Brain pericyte (primary cell): ENCODE measurements around the gene CLCN7.
A peak's percentile ranks its signal among the peaks of the same experiment; 100 is the strongest.

Experiments
- DNase-seq: peaks from one replicate; pipeline ENCODE4 v3.0.0-alpha.2; 2012; ENCODE audit warnings: low read depth, low spot score

The CLCN7 gene, protein sequence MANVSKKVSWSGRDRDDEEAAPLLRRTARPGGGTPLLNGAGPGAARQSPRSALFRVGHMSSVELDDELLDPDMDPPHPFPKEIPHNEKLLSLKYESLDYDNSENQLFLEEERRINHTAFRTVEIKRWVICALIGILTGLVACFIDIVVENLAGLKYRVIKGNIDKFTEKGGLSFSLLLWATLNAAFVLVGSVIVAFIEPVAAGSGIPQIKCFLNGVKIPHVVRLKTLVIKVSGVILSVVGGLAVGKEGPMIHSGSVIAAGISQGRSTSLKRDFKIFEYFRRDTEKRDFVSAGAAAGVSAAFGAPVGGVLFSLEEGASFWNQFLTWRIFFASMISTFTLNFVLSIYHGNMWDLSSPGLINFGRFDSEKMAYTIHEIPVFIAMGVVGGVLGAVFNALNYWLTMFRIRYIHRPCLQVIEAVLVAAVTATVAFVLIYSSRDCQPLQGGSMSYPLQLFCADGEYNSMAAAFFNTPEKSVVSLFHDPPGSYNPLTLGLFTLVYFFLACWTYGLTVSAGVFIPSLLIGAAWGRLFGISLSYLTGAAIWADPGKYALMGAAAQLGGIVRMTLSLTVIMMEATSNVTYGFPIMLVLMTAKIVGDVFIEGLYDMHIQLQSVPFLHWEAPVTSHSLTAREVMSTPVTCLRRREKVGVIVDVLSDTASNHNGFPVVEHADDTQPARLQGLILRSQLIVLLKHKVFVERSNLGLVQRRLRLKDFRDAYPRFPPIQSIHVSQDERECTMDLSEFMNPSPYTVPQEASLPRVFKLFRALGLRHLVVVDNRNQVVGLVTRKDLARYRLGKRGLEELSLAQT

DNA sequence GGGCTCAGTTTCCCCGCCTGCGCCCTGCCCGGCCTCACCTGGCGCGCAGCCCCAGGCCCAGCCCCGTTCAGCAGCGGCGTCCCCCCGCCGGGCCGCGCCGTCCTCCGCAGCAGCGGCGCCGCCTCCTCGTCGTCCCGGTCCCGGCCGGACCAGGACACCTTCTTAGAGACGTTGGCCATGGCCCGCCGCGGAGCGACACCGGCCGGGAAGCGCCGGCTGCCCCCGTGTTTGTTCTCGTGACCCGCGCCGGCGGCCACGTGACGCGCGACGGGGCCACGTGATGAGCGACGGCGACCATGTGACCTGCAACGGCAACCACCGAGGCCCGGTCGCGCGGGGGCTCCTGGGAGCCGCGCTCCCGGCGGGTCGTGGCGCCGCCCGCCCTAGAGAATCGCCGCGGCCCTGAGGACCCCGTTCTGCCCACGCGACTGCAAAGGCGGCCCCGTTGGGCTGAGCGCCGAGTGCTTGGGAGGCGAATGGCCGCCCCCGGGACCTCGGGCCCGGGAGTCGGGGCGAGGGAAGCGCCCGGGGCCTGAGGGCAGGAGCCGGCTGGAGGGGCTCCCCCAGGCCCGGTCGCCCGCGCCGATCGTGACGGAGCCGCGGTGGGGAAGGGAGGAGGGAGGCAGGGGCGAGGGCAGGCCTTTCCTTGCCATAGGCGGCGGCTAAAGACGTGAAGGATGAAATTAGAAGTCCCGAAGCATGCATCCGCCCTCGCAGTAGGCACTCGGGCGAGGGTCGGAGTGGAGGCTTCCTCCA lies at the start of gene CLCN7:
CLCN7 (minus strand) TSS at position 233 of the 756 bp plus-strand sequence; CDS start at position 179, 54 bp downstream.
- DNase-seq: peak; percentile 37

DNA sequence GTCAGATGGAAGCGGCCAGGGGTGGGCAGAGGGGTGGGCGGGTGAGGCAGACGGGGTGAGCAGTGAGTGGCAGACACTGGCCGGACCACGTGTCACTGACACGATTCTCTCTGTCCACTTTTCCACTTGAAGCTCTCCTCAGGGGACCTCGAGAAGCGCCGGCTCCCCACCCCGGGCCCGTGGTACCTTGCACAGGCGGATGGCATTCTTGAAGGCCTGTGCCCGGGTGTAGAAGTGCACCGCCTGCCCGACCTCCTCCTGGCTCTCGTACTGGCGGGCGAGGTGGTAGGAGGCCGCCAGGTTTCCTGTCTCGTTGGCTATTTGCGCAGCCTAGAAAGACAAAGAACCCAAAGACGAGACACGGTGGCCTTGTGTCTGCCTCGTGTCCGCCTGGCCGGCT lies 49.5 kb upstream of the CLCN7 start:
- no peak for DNase-seq

DNA sequence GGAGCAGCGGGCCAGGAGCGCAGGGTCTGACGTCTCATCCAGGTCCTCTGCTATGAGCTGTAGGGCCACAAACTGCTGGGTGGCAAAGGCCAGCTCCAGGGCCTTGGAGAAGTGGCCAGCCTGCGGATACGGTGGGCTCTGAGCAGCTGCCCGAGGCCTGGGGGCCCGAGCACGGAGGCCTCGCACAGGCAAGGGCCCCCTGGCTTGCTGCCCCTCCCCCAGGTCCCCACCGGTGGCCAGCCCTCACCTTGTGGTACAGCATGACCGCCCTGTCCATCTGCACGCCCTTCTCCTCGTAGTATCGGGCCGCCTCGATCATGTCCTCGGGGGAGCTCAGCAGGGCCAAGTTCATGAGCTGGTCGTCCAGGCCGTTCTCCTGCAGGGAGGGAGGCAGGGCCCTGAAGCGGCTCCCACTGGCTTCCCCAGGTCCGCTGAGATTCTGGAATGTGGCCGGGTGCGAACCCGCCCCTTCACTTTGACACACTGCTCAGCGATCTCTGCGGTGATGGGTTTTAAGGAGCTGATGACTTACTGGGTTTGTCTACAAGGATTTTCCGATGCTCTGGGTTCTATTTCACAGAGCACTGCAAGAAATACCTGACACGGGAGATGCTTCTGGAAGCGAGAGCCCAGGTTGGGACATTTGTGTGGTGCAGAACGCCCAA lies 48.9 kb upstream of the CLCN7 start:
- no peak for DNase-seq

DNA sequence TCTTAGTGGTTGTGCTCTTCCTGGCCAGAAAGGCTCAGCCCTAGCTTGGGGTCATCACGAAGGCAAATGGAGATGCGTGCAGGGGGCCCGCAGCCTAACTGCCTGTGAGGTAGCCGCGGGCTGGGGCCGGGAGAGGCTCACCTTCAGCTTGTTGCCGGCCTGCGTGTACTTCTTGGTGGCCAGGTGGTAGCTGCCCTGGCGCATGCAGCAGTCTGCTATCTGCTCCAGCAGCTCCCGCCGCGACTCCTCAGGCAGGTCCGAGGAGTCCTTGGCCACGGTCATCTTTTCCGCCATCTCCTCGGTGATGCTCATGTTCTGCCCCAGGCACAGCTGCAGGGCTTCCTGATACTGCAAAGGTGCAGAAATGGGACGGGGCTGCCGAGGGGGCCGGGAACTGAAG lies 45.6 kb upstream of the CLCN7 start:
- no peak for DNase-seq

DNA sequence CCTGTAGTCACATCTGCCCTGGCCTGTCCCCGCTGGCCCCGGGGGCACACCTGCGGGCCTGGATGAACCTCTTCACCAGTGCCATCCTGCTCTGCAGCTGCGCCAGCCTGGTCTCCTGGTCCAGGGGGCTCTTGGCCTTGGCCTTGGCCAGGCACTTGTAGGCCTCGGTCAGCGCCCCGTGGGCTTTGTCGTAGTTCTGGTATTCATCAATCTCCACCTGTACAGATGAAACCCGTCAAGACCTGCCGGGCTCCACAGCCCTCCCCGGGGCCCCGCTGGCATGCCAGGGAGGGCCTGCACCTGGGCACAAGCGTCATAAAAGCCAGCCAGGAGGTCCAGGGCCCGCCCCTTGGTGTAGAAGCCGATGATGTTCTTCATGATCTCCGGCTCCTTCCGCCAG lies 45.0 kb upstream of the CLCN7 start:
- no peak for DNase-seq

DNA sequence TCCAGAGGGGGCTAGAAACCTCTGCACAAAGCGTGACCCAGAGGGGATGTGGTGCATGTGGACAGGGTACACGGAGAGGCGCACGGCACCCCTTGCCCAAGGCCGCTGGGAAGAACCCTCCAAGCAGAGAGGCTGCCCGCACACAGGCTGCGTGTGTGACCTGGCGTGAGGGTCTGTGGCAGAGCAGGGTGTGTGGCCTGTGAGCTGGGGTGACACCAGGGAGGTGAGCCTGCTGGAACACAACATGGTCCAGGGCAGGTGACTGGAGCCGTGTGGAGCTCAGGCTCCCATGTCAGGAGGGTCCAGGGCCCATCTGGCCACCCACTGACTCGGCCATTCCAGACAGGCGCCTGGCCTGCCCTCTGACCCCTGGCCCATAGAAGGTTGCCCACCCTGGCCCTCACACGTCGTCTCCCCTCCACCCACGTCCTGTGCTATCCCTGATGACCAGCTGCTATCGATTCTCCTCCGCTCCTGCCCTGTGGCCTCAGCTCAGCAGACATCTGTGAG lies 43.9 kb upstream of the CLCN7 start:
- DNase-seq: no peak

DNA sequence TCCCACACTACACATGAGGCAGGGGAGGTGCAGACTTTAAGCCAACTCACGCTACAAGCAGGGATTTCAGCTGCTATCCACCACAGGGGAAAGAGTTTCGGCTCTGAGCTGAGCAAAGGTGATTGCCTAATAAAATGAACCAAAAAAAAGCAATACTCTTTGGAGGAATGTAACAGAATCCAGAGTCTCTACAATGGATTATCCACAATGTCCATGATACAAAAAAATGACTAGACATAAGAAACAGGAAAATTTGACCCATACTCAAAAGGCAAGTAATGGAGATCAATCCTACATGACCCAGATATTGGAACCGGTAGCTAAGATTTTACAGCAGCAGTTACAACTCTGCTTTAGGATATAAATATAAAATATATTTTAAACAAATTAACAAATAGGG lies 39.7 kb upstream of the CLCN7 start:
- DNase-seq: no peak

DNA sequence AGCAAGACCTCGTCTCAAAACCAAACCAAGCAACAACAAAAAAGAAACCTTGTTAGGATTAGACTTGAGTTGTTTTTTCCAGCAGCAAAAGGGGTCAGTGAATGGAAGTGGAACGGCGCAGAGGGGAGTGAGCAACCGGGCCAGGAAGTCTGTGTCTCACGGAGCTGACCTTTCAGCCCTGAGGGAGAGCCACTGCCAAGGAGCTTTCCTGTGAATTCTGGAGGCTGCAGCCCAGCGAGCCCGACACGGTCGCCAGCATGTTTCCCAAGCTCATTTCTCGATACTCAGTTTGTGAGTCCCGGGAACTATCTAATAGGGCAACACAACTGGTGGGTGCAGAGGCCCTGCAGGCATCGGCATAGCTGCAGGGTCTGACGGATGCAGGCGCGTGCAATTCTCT lies 37.9 kb upstream of the CLCN7 start:
- no peak for DNase-seq

DNA sequence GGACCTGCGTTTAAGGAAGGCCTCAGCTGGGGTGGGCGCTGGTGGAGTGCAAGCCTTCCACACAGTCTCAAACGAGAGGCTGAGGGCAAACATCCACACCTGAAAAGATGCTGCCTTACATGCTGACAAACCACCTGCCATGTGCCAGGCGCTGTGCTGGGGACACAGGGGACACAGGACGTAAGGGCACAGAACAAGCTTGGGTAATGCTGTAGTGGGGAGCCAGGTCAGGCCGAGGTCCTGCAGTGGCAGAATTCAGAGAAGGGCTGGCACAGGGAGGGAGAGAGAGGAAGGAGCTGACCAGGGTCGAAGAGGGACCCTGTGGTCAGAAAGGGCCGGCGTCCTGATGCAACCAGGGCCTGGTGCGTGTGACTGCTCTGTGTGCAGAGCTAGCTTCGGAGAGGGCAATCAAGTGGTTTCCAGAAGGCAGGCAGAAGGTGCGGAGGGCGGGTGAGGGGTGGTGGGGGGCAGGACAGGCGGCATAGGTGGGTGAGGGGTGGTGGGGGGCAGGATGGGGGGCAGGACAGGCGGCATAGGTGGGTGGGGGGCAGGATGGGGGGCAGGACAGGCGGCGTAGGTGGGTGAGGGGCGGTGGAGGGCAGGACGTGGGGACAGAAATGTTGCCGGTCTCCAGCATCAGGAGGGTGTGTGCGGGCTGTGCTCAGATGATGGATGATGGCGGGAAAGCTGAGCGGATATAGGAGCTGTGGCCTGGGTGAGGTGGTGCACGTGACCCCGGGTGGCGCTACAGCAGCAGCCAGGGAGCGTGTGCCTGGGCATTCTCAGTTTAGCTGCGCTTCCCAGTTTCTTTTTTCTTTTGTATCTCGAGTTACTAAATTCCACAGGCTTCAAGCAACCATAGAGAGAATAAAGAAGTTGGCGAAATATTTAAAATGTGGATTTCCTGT lies 37.1 kb upstream of the CLCN7 start:
- DNase-seq: no peak

DNA sequence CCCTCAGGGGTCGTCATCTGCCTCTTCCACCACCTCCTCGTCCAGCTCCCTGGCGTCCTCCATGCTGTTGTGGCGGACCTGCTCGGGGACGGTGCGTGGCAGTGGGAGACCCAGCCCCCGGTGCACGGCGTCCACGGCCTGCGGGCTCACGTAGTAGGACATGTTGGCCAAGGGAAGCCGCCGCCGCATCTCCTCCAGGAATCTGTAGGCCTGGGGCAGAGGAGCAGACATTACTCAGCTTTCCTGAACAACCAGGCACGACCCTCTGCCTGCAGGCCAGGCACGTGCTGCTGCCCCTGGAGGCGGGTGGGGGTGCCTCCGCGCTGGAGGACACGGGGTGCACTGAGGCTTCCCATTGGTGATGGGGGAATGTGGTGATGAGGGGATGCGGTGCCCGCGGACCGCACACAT lies 36.1 kb upstream of the CLCN7 start:
- no peak for DNase-seq

DNA sequence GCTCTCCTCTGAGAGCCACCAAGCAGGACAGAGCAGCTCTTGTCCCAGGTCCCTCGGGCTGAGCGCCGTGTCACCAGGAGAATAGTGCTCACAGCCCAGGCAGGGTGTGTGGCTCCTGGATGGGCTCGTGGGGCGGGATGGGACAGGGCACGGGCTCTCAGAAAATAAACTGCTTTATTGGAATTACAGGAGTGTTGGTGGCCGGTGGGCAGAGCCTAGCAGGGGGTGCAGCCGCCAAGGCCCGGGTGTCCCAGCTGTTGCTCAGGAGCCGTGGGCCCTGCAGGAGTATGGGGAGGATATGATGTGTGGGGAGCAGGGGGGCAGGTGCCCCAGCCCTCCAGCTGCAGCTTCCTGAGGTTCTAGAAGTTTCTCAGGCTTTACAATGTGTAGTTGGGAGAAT lies 35.4 kb upstream of the CLCN7 start:
- no peak for DNase-seq

DNA sequence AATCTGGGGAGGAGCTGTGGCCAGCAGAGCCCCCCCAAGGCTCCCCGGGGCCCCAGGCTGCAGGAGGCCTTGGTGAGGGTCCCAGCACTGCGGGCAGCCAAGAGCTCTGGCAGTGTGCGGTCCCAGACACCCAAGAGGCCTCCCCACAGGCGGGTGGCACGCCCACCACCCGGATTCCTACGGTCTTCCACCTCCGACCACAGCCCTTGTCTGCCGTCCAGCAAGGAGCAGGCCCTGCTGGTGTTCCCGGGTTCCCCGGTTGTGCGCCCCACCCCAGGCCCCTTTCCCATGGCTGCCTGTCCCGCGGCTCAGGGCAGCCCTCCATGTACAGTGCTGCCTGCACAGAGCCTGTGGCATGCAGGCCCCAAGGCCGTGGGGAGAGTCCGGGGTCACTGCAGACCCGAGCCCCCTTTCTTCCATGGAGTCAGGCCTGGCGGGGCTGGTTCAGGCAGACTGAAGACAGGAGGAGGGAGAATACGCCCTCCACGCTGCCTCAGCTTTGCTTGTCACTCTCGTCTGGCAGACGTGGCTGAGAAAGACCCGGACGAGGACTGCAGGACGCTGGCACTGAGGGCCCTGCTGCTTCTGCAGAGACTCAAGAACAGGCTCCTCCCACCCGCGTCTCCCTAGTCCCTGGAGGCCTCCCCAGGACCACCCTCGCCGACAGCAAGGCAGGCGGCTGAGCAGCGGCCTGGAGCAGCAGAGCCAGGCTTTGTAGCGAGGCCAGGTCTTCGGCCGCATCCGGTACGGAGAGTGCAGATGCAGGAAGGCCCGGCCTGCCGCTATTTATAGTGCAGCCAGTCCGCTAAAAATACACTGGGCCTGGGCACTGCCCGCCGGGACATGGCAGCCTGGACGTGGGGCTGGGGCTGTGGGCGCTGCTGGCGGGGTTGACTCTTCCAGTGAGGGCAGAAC lies 34.7 kb upstream of the CLCN7 start:
- DNase-seq: no peak

DNA sequence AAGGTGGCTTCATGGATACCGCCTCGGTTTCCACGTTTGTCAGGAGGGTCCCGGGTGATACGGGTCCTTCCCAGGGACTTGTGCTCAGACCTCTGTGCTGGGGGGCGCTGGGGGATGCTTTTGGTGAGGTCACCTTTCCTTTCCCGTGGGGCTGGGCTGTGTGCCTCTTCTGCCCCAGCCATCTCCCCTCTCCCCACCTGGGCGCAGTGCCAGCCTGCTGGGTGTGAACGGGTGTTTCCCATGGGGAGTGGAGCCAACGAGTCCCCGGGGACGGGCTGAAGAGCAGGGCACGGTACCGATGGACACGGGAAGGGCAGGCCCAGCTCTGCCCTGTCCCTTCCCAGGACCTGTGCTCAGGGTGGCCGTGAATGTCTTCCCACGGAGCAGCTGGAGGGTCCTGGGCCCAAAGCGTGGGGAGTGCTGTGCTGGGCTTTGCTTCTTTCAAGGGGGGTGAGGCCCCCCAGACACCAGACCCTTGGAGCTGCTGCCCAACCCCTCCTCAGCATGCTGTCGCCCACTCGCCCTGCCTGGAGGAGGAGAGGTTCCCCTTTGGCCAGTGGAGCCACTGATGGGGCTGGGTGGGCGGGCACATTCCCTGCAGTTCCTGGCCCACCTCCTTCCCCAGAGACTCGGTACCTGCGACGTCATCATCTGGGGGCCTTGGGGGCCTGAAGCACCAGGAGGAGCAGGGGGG lies 33.8 kb upstream of the CLCN7 start:
- no peak for DNase-seq

DNA sequence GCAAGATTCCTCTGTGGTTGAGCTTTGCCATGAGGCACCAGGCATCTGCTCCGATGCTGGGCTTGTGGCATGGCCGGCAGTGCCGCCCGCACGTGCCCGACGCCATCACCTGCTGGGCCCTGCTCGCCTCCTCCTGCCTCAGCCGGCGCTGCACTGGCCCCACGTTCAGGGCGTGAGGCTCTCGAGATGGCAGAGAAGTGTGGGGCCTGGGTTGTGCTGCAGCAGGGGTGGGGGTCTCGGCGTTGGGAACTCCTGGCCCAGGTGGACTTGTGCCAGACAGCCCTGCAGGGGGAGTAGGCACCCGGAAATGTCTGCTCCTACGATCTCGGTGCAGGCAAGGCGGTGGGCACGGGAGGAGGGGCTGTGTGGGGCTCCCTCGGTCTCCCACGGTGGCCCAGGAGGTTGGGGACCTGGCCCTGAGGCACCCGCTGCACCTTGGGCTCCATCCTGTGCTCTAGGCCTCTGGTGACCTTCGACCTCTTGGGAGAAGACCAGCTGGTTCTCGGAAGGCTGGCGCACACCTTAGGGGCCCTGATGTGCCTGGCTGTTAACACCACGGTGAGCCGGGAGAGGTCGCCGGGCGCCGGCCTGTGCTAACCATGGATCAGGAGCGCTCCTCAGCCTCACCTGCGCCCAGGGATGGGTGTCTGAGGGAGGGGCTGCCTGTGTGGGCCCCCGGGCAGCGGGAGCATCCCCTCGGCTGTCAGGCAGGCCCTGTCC lies 31.8 kb upstream of the CLCN7 start:
- DNase-seq: no peak

DNA sequence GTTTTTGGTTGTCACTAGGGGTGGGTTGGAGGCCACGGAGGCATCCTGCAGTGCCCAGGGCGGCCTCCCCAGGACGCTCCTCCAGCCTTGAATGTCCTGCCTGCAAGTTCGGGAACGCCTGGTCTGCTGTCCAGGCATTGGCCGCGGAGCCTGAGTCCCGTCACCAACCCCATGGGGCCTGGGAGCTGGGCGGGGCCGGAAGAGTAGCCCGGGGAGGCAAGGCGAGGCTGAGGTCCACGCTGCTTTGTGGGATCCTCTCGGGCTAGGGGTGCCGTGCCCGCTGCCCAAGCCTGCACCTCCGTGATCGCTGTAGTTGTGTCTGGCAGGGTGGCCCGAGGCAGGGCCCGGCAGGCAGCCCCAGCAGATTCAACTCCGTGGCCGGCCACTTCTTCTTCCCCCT lies 31.1 kb upstream of the CLCN7 start:
- no peak for DNase-seq

DNA sequence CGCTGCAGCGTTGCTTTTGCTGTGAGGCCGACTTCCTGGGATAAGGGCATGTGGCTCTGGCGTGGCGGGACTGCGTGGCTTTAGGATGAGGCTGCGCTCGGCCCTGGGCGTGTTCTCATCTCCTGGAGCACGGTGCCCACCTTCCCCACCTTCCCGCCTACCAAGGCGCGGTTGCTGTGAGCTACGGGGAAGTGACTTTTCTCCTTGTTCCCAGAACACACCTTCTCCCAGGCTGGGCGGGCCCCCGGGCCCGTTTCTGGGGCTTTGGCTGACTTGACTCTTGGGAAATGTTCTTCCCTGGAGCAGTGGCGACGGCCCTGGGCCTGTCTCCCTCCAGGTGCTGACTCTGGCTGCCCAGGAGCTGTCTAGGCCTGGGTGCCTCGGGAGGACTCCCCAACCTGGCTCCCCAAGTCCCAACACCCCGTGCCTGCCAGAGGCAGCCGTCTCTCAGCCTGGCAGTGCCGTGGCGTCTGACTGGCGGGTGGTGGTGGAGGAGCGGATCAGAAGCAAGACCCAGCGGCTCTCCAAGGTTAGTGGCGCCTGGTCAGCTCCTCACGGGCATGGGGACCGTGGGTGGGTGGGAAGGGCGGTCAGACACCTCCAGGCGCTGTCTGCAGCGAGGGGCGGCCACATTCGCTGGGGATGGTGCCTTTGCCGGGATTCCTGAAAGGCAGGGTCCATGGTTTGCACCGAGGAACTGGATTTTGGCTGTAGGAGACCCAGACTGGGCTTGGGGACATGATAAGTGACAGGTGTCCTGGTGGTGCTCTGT lies 30.4 kb upstream of the CLCN7 start:
- DNase-seq: no peak
